DMS53 treated with DMSO at 0.1 percent for 48 hours (cell line): ENCODE data around the gene RCOR2.
A peak's percentile ranks its signal among the peaks of the same experiment; 100 is the strongest.

ENCODE experiments used
- DNase-seq: peaks from one replicate; lab custom pipeline; 2025; ENCODE audit not compliant: unreplicated experiment; lab: John Stamatoyannopoulos, UW

RCOR2 gene

GRCh38 chr11:63923319-63923718, 6.4 kb upstream of the RCOR2 start:
- no peak for DNase-seq

- no peak for DNase-seq
Observed at GRCh38 chr11:63922673-63923192, 5.8 kb upstream of the RCOR2 start.

- no peak for DNase-seq
Observed at GRCh38 chr11:63920939-63921417, 4.0 kb upstream of the RCOR2 start.

- DNase-seq, result no peak
Observed at GRCh38 chr11:63920126-63920938, 3.4 kb upstream of the RCOR2 start.

GRCh38 chr11:63919267-63920125, 2.5 kb upstream of the RCOR2 start:
- peak; percentile 65 for DNase-seq

GRCh38 chr11:63918507-63919191, 1.7 kb upstream of the RCOR2 start:
- DNase-seq, result peak; percentile 30

GRCh38 chr11:63917692-63918506, 935 bp upstream of the RCOR2 start:
- DNase-seq, result peak; percentile 62

- no peak for DNase-seq
Observed at GRCh38 chr11:63915961-63916836, 765 bp downstream of the RCOR2 start.

GRCh38 chr11:63914896-63915691, 1.9 kb downstream of the RCOR2 start:
- DNase-seq, result no peak

- DNase-seq, result no peak
Observed at GRCh38 chr11:63913866-63914830, 2.8 kb downstream of the RCOR2 start.

GRCh38 chr11:63912678-63913077, 4.3 kb downstream of the RCOR2 start:
- no peak for DNase-seq

GRCh38 chr11:63911876-63912275, 5.1 kb downstream of the RCOR2 start:
- DNase-seq, result no peak

GRCh38 chr11:63911440-63911839, 5.5 kb downstream of the RCOR2 start:
- DNase-seq, result no peak

- no peak for DNase-seq
Observed at GRCh38 chr11:63910675-63911074, 6.3 kb downstream of the RCOR2 start.

GRCh38 chr11:63909591-63910506, 7.1 kb downstream of the RCOR2 start:
- no peak for DNase-seq

GRCh38 chr11:63908631-63909401, 8.1 kb downstream of the RCOR2 start:
- no peak for DNase-seq
